Measurements from ENCODE around the gene LARGE1.
"Not testable (repeated sequence)": the region's sequence is repeated elsewhere in the genome, so short reads cannot be mapped to it uniquely, and the experiment has no call there.

Gene LARGE1

GRCh38 chr22:33461245-33461644 lies 459.0 kb downstream of the LARGE1 start:
- H3K4me3 Mint-ChIP-seq; H3K4me1 Mint-ChIP-seq; H3K36me3 Mint-ChIP-seq; H3K27ac Mint-ChIP-seq; H3K9me3 Mint-ChIP-seq; ATAC-seq; DNase-seq (ENCODE audit: low spot score in 2 of 2): not testable (repeated sequence)

DNA sequence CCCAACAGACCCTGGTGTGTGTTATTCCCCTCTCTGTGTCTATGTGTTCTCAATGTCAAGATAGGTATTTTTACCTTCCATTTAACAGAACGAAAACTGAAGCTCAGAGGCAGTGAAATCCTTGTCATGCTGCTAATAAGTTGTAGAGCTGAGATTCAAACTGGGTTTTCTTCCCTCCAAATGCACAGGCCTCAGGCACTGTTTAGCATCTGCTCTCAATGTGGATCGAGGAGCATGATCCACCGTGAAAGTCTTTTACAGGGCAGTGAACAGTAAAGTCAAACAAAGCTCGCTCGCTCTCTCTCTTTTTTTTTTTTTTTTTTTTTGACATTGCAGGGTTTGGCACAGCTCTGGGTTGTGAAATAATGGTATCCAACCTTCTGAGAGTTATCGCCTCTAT lies 461.1 kb downstream of the LARGE1 start:
- Mint-ChIP-seq H3K36me3 (no peaks in the 10 kb centered on the region), H3K4me1 (no peaks in the 10 kb centered on the region), H3K9me3 (peaks cover 4% of the 10 kb centered on the region), H3K27ac (no peak overlapping the region), H3K4me3 (no peak overlapping the region)
- DNase-seq (ENCODE audit: low spot score in 2 of 2), result no peak
- no peak for ATAC-seq

DNA sequence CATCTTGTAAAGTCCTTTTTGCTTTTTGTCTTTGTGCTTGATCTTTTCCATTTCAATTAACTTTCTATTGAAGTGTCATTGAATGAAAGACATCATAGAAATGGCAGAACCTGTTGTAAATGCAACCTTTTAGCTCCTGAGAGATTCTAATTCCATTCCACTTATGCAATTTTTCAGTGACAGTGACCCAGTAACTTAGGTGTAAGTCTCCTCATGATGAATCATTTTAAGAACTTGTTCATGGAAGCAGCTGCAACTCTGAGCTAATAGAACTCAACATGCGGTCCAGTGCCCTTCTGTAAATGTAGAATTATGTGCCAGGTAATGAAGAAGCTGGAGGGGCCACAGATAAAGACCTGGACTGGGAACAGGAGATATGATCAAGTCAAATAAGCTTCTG lies 463.8 kb downstream of the LARGE1 start:
- no peak overlapping the region for H3K4me3 Mint-ChIP-seq
- H3K36me3 Mint-ChIP-seq, result no peaks in the 10 kb centered on the region
- no peaks in the 10 kb centered on the region for H3K4me1 Mint-ChIP-seq
- ATAC-seq, result no peak
- H3K9me3 Mint-ChIP-seq, result peaks cover 4% of the 10 kb centered on the region
- DNase-seq (ENCODE audit: low spot score in 2 of 2), result no peak
- H3K27ac Mint-ChIP-seq, result no peak overlapping the region

DNA sequence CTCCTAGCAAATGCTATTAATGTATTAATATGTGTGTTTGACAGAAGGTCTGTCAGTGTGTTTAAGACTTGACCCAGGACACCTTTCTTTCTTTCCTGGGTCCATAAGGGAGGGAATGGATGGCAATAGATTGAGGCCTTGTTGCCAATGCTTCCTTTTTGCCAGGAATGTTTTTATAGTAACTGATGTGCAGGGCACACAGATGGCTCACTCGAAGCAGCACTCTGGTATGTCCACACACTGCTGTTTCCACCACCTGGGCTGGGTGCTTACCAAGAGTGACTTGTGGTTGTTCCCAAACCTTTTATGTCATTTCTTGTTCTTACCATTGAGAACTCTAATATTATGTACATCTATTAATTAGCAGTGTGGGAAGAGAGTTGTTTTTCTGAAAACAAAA lies 465.2 kb downstream of the LARGE1 start:
- no peak overlapping the region for H3K27ac Mint-ChIP-seq
- H3K4me3 Mint-ChIP-seq, result no peak overlapping the region
- no peaks in the 10 kb centered on the region for H3K4me1 Mint-ChIP-seq
- DNase-seq (ENCODE audit: low spot score in 2 of 2) (no peak), ATAC-seq (no peak)
- H3K36me3 Mint-ChIP-seq, result no peaks in the 10 kb centered on the region
- no peaks in the 10 kb centered on the region for H3K9me3 Mint-ChIP-seq

GRCh38 chr22:33451866-33452469 lies 468.3 kb downstream of the LARGE1 start:
- Mint-ChIP-seq H3K4me3 (no peak overlapping the region), H3K9me3 (peaks cover 3% of the 10 kb centered on the region), H3K27ac (no peak overlapping the region), H3K36me3 (no peaks in the 10 kb centered on the region), H3K4me1 (no peaks in the 10 kb centered on the region)
- no peak for ATAC-seq
- DNase-seq (ENCODE audit: low spot score in 2 of 2), result no peak

DNA sequence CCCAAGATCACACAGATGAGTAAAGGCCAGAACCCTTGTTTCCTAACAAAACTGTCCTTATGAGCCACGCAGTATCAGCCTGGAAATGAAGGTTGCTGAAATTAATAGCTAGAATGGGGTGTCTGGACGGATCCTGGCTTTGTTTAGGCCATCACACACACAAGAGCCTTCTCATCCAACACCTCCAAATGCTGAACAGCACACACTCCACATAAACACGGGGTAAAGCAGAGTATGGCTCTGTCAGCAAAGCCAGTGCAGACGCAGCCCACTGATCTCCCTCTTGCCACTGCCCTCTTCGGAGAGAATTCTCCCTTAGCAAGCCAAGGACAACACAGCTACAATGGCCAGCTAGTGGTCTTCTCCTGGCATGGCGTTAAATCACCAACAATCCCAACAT lies 469.5 kb downstream of the LARGE1 start:
- no peak overlapping the region for H3K4me3 Mint-ChIP-seq
- no peak overlapping the region for H3K27ac Mint-ChIP-seq
- no peak for ATAC-seq
- no peak for DNase-seq (ENCODE audit: low spot score in 2 of 2)
- no peaks in the 10 kb centered on the region for H3K4me1 Mint-ChIP-seq
- H3K36me3 Mint-ChIP-seq, result no peaks in the 10 kb centered on the region
- peaks cover 5% of the 10 kb centered on the region for H3K9me3 Mint-ChIP-seq

DNA sequence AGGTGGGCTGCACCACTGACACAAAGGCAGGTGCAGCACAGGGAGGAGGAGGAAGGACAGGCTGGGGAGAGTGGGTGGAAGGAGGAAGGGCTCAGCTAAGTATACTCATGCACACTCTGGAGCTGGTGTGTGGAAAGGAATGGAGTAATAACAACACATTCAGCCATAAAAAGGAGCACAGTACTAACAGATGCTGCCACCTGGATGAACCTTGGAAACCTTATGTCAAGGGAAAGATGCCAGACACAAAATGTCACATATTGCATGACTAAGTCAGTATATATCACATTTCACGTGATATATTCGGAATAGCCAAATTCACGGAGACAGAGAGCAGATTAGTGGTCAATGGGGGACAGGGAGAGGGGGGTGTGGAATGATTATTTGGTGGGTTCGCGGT lies 472.5 kb downstream of the LARGE1 start:
- peaks cover 5% of the 10 kb centered on the region for H3K9me3 Mint-ChIP-seq
- no peak overlapping the region for H3K4me3 Mint-ChIP-seq
- H3K4me1 Mint-ChIP-seq, result no peaks in the 10 kb centered on the region
- no peak overlapping the region for H3K27ac Mint-ChIP-seq
- no peaks in the 10 kb centered on the region for H3K36me3 Mint-ChIP-seq
- ATAC-seq (no peak), DNase-seq (ENCODE audit: low spot score in 2 of 2) (no peak)

DNA sequence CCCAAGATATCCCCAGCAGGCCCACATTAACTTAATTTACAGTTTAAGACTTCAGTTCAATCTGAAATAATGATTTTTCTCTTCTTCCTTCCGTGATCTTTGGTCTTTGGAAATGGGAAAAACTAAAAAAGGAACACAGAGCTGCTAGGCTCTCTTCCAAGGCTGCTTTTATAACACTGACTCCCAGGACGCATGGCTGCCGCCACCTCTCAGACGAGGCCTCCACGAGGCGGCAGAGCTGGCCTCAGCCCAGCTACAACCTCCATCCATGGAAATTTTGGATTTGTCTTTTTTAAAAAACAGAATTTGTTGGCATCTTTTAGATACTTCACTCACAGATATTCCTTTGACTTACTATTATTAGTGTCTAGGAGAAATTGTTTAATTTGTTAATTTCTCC lies 476.6 kb downstream of the LARGE1 start:
- peaks cover 12% of the 10 kb centered on the region for H3K9me3 Mint-ChIP-seq
- no peaks in the 10 kb centered on the region for H3K4me1 Mint-ChIP-seq
- H3K27ac Mint-ChIP-seq, result no peak overlapping the region
- H3K36me3 Mint-ChIP-seq, result no peaks in the 10 kb centered on the region
- DNase-seq (ENCODE audit: low spot score in 2 of 2) (no peak), ATAC-seq (no peak)
- no peak overlapping the region for H3K4me3 Mint-ChIP-seq

DNA sequence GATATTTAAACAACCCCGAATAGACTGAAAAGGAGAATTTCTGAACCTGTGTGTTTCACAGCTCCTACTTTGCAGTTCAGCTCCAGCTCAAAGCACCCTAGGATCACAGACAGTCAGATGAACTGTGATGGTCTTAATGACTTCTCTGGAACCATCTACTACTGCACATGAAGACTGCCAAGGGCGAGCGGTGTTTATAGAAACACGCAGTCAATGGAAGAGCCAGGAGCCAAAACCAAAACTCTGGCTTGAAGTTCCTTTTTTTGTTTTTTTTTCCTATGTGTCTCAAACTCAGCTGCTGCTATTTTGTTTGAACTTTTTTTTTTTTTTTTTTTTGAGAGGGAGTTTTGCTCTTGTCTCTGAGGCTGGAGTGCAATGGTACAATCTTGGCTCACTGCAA lies 479.5 kb downstream of the LARGE1 start:
- H3K4me1 Mint-ChIP-seq, result no peaks in the 10 kb centered on the region
- no peaks in the 10 kb centered on the region for H3K36me3 Mint-ChIP-seq
- DNase-seq (ENCODE audit: low spot score in 2 of 2), result no peak
- no peak overlapping the region for H3K27ac Mint-ChIP-seq
- H3K9me3 Mint-ChIP-seq, result peaks cover 7% of the 10 kb centered on the region
- no peak overlapping the region for H3K4me3 Mint-ChIP-seq
- ATAC-seq, result no peak

GRCh38 chr22:33438273-33438672 lies 482.0 kb downstream of the LARGE1 start:
- peak; percentile 36 for ATAC-seq

GRCh38 chr22:33431300-33431699 lies 489.0 kb downstream of the LARGE1 start:
- no peaks in the 10 kb centered on the region for H3K9me3 Mint-ChIP-seq
- no peak overlapping the region for H3K27ac Mint-ChIP-seq
- H3K4me1 Mint-ChIP-seq, result no peaks in the 10 kb centered on the region
- ATAC-seq, result no peak
- DNase-seq (ENCODE audit: low spot score in 2 of 2), result no peak
- H3K36me3 Mint-ChIP-seq, result no peaks in the 10 kb centered on the region
- no peak overlapping the region for H3K4me3 Mint-ChIP-seq

More at GRCh38 chr22:33438273-33438672, 482.0 kb downstream of the LARGE1 start:
- no peaks in the 10 kb centered on the region for H3K4me1 Mint-ChIP-seq
- H3K9me3 Mint-ChIP-seq, result peaks cover 7% of the 10 kb centered on the region
- H3K27ac Mint-ChIP-seq, result no peak overlapping the region
- no peak for DNase-seq (ENCODE audit: low spot score in 2 of 2)
- H3K4me3 Mint-ChIP-seq, result no peak overlapping the region
- H3K36me3 Mint-ChIP-seq, result no peaks in the 10 kb centered on the region

GRCh38 chr22:33429281-33429680 lies 491.0 kb downstream of the LARGE1 start:
- no peaks in the 10 kb centered on the region for H3K9me3 Mint-ChIP-seq
- no peak overlapping the region for H3K27ac Mint-ChIP-seq
- ATAC-seq, result no peak
- no peak for DNase-seq (ENCODE audit: low spot score in 2 of 2)
- H3K4me1 Mint-ChIP-seq, result no peaks in the 10 kb centered on the region
- H3K36me3 Mint-ChIP-seq, result no peaks in the 10 kb centered on the region
- no peak overlapping the region for H3K4me3 Mint-ChIP-seq

- no peaks in the 10 kb centered on the region for H3K36me3 Mint-ChIP-seq
- DNase-seq (ENCODE audit: low spot score in 2 of 2) (no peak), ATAC-seq (no peak)
- no peak overlapping the region for H3K27ac Mint-ChIP-seq
- no peak overlapping the region for H3K4me3 Mint-ChIP-seq
- no peaks in the 10 kb centered on the region for H3K9me3 Mint-ChIP-seq
- no peaks in the 10 kb centered on the region for H3K4me1 Mint-ChIP-seq
Observed at GRCh38 chr22:33427461-33427860, 492.8 kb downstream of the LARGE1 start.

GRCh38 chr22:33426451-33426850 lies 493.8 kb downstream of the LARGE1 start:
- no peaks in the 10 kb centered on the region for H3K36me3 Mint-ChIP-seq
- ATAC-seq, result no peak
- DNase-seq (ENCODE audit: low spot score in 2 of 2), result no peak
- H3K4me1 Mint-ChIP-seq, result no peaks in the 10 kb centered on the region
- no peak overlapping the region for H3K27ac Mint-ChIP-seq
- no peaks in the 10 kb centered on the region for H3K9me3 Mint-ChIP-seq
- no peak overlapping the region for H3K4me3 Mint-ChIP-seq

- Mint-ChIP-seq H3K4me3 (no peak overlapping the region), H3K27ac (no peak overlapping the region), H3K36me3 (no peaks in the 10 kb centered on the region), H3K9me3 (peaks cover 6% of the 10 kb centered on the region), H3K4me1 (no peaks in the 10 kb centered on the region)
- ATAC-seq, result no peak
- DNase-seq (ENCODE audit: low spot score in 2 of 2), result no peak
Observed at GRCh38 chr22:33421859-33422258, 498.4 kb downstream of the LARGE1 start.

GRCh38 chr22:33418484-33418883 lies 501.8 kb downstream of the LARGE1 start:
- DNase-seq (ENCODE audit: low spot score in 2 of 2), result no peak
- no peak for ATAC-seq
- peaks cover 10% of the 10 kb centered on the region for H3K9me3 Mint-ChIP-seq
- no peak overlapping the region for H3K27ac Mint-ChIP-seq
- no peaks in the 10 kb centered on the region for H3K36me3 Mint-ChIP-seq
- no peaks in the 10 kb centered on the region for H3K4me1 Mint-ChIP-seq
- no peak overlapping the region for H3K4me3 Mint-ChIP-seq

- H3K4me1 Mint-ChIP-seq, result no peaks in the 10 kb centered on the region
- peaks cover 10% of the 10 kb centered on the region for H3K9me3 Mint-ChIP-seq
- ATAC-seq (no peak), DNase-seq (ENCODE audit: low spot score in 2 of 2) (no peak)
- H3K27ac Mint-ChIP-seq, result no peak overlapping the region
- H3K36me3 Mint-ChIP-seq, result no peaks in the 10 kb centered on the region
- no peak overlapping the region for H3K4me3 Mint-ChIP-seq
Observed at GRCh38 chr22:33415401-33415800, 504.9 kb downstream of the LARGE1 start.
